NT2/D1 (cell line): ENCODE results near the gene SETD7.

Experiments used
- DNase-seq: peaks from one replicate; pipeline ENCODE4 v3.0.0-alpha.2; 2011; ENCODE audit warnings: low read depth, low spot score
- H3K27me3 ChIP-seq: 2 replicates; pipeline ENCODE4 v1.6.0; 2011; ENCODE audit warnings: mild to moderate bottlenecking; ENCODE audit not compliant: insufficient read length, insufficient read depth
- H3K36me3 ChIP-seq: 2 replicates; pipeline ENCODE4 v1.6.1; 2011; ENCODE audit warnings: mild to moderate bottlenecking, low read length, mixed read lengths; ENCODE audit not compliant: insufficient read depth, insufficient read length
- H3K4me1 ChIP-seq: 2 replicates; pipeline ENCODE4 v1.5.1; 2011; ENCODE audit not compliant: insufficient read depth, insufficient read length
- H3K4me3 ChIP-seq: 2 replicates; pipeline ENCODE4 v1.5.1; 2011; ENCODE audit warnings: low read depth; ENCODE audit not compliant: insufficient read length
- H3K9ac ChIP-seq: 2 replicates; pipeline ENCODE4 v1.6.0; 2011; ENCODE audit warnings: low read depth; ENCODE audit not compliant: insufficient read length
- H3K9me3 ChIP-seq: 2 replicates; pipeline ENCODE4 v1.5.1; 2011; ENCODE audit warnings: mild to moderate bottlenecking, low read length; ENCODE audit not compliant: insufficient read depth
- SUZ12 ChIP-seq: IDR thresholded peaks from 2 replicates; pipeline ENCODE4 v1.6.1; 2011; ENCODE audit not compliant: insufficient read length, insufficient read depth; ENCODE audit errors: extremely low read depth
- YY1 ChIP-seq: IDR thresholded peaks from 2 replicates; pipeline ENCODE4 v1.6.1; 2011; ENCODE audit not compliant: insufficient read length, insufficient read depth
- ZNF274 ChIP-seq: IDR thresholded peaks from 2 replicates; pipeline ENCODE4 v1.6.1; 2011; ENCODE audit warnings: mild to moderate bottlenecking, low read depth, low read length

SETD7 gene

DNA sequence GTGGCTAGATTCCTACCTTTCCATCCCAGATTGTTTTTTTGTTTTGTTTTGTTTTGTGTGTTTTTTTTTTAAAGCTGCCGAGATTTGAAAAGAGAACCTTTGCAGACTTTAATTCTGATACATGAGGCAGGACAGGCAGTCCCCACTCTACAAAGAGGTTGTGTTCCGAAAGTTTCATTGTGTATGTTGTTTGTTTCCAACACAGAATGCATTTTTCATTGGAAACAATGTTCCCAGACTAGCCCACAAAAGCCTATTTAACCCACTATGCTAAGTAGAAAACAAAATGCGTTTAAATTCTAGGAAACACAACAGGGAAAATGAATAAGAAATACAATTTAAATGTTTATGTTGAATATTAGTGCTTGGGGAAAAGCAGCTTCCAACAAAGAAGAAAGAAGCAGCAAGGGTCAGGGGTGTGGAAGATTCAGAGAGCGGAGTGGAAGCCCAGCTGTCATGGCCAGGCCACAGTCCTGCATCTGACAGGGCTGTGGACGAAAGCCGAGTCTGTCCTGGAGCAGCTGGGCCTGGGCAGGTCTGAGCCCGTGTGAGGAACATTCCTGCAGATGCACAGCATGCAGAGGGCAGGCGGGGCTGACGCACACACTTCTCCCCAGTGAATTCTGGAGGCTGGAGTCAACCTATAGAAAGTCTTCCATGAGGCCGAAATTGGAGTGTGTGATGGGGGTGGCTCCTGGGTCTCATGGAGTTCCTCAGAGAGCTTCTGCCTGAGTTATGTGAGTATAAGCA is 12.4 kb upstream of the SETD7 start:
- no peaks in the 10 kb centered on the region for H3K36me3 ChIP-seq
- no peak overlapping the region for H3K9ac ChIP-seq
- no peaks in the 10 kb centered on the region for H3K9me3 ChIP-seq
- DNase-seq: no peak
- no peaks in the 10 kb centered on the region for H3K4me1 ChIP-seq
- no peak overlapping the region for H3K4me3 ChIP-seq
- no peak for TF ChIP-seq SUZ12
- TF ChIP-seq ZNF274: no peak
- TF ChIP-seq YY1: no peak
- H3K27me3 ChIP-seq: no peaks in the 10 kb centered on the region

DNA sequence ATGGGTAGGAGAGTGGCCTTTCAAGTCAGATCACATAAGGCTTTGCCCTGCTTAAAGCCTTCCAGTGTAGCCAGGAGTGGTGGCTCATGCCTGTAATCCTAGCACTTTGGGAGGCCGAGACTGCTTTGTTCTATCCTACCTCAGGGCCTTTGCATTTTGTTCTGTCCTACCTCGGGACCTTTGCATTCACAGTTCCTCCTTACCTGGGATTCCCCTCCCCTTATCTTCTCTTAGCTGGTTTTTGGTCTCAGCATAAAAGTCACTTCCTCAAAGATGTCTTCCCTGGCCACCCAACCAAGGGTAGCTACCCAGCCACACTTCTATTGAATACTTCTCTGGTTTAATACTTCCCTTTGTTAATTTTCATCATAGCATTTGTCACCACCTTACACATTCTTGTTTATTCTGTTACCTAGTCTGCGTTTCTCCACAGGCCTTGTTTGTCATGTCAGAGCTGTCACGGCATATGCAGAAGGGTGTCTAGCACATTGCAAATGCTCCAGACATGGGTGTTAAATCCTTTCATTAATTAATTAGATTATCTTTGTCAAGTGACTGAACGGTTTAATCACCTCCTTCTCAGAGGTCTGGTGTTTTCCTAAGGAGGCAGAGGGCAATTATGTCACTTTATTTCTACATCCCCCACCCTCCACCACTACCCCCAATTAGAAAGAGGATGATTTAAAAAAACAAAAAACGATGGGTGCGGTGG is 11.3 kb upstream of the SETD7 start:
- H3K36me3 ChIP-seq: no peaks in the 10 kb centered on the region
- no peak for DNase-seq
- H3K27me3 ChIP-seq: no peaks in the 10 kb centered on the region
- H3K9ac ChIP-seq: no peak overlapping the region
- H3K4me1 ChIP-seq: no peaks in the 10 kb centered on the region
- TF ChIP-seq SUZ12: no peak
- no peak for TF ChIP-seq ZNF274
- TF ChIP-seq YY1: no peak
- no peak overlapping the region for H3K4me3 ChIP-seq
- H3K9me3 ChIP-seq: no peaks in the 10 kb centered on the region

DNA sequence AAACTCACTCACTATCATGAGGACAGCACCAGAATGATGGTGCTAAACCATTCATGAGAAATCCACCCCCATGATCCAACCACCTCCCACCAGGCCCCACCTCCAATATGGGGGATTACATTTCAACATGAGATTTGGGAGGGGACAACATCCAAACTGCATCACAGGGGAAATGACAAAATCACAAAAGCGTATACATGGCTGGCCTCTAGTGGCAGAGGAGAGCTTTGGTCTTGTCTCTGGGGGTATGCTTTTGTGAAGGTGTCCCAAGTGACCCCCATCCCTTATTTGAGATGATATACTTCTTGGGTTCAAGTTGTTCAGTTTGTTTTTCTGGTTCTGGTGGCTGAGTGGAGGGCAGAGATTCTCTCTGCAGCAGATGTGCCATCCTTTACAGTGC is 8.5 kb upstream of the SETD7 start:
- DNase-seq: no peak
- Histone ChIP-seq H3K36me3 (no peaks in the 10 kb centered on the region), H3K4me1 (no peaks in the 10 kb centered on the region), H3K9ac (no peak overlapping the region), H3K27me3 (peaks cover 3% of the 10 kb centered on the region), H3K4me3 (no peak overlapping the region), H3K9me3 (no peaks in the 10 kb centered on the region)
- TF ChIP-seq SUZ12: no peak
- no peak for TF ChIP-seq YY1
- TF ChIP-seq ZNF274: no peak

DNA sequence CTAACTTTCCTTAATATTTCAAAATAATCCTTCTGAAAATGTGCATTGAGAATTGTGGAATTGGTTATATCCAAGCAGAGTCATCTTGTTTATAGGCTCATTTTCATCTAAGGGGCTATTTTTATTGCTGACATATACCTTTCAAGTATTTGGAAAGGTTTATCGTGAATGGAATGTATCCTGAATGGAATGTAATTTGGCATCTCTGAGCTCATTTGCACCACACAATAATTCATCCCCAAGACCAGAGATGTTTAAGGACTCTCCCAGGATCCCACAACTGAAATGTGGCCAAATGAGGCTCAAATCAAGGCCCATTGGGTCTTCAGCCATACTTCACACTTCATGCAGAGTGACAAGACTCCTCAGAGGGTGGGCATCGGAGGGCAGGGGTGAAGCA is 7.5 kb upstream of the SETD7 start:
- no peak for TF ChIP-seq SUZ12
- no peak for TF ChIP-seq YY1

DNA sequence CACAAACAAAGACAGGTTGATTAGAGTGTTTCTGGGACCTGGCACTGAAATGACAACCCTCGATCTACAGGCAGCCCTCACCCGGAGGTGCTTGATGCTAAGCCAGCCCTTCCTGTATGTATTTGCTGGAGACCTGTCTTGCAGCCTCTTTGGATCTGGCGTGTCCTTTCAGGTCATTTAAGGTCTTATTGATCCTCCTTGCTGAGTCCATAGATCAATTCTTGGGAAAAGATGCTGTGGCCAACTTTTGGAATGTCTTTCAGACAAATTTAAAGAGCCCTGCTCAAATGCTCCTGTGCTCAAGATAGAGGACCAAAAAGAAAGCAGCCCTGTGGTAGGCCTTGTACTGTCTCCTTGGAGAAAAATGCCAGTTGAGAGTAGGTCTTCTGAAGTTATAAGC is 6.8 kb upstream of the SETD7 start:
- no peak for DNase-seq
- Histone ChIP-seq H3K9ac (no peak overlapping the region), H3K4me3 (no peak overlapping the region), H3K36me3 (no peaks in the 10 kb centered on the region), H3K4me1 (peaks cover 2% of the 10 kb centered on the region), H3K9me3 (no peaks in the 10 kb centered on the region), H3K27me3 (peaks cover 19% of the 10 kb centered on the region)
- TF ChIP-seq SUZ12 (no peak), ZNF274 (no peak)

More for the DNA sequence above, 7.5 kb upstream of the SETD7 start:
- Histone ChIP-seq H3K9ac (no peak overlapping the region), H3K4me3 (no peak overlapping the region), H3K4me1 (no peaks in the 10 kb centered on the region), H3K36me3 (no peaks in the 10 kb centered on the region), H3K9me3 (no peaks in the 10 kb centered on the region), H3K27me3 (peaks cover 12% of the 10 kb centered on the region)
- no peak for DNase-seq

DNA sequence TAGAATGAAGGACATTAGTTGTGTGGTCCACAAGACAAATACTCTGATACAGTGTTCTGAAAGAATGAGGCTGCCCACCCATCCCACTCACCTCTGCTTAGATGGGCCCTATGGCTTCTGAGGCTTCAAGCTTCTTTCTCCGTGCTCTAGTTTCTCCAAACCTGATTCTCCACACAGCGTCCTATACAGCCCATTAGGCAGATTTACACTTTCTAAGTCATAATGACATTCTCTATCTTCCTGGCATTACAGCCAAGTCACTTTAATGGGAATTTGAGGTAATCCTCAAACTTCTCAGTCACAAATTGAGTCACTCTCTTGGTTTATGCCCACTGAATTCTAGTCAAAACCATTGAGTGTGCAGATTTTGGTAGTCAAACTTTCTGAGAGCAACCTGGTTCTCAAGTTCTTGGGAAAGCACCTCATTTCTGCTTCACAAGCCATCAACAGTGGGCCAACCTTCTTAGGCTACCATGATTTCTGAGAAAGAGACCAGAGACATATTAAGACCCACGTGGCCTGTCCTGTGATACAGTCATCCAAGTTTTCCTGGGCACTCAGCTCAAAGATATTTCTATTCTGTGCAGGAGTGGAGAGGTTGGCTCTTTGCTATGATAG is 6.2 kb upstream of the SETD7 start:
- Histone ChIP-seq H3K9ac (no peak overlapping the region), H3K4me3 (no peak overlapping the region), H3K27me3 (peaks cover 26% of the 10 kb centered on the region), H3K4me1 (peaks cover 2% of the 10 kb centered on the region), H3K9me3 (no peaks in the 10 kb centered on the region), H3K36me3 (no peaks in the 10 kb centered on the region)
- TF ChIP-seq YY1 (no peak), ZNF274 (no peak), SUZ12 (no peak)
- no peak for DNase-seq

DNA sequence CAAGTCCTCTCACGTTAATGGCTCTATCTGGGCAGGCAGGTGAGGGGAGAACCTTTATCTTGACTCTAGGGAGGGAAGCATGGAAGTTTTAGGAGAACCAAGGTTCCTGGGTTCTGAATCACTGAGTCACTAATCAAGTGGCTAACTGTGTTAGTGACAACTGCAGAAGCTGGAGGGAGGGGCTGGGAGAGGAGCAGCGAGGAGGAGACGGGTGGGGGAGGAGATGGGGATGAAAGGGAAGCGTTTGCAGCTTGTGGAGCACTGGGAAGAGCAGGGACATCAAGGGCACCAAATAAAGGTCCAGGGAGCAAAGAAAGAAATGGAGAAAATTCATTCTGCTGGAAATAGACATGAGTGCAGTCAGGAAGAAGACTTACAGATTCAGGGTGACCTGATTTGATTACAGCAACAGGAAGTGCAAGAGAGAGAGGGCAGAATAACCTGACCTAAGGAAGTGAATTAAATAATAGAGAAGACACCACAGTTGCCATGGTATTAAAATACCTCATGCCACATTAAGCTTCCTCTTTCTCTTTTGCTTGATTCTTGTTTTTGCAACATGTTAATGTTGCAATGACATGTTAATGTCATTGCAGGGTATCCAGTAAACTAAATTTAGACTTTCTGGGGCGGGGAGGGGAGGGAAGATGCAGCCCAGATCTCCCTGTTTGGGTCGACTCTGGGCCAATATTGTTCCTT is 4.5 kb upstream of the SETD7 start:
- Histone ChIP-seq H3K9me3 (no peaks in the 10 kb centered on the region), H3K4me1 (peaks cover 2% of the 10 kb centered on the region), H3K36me3 (no peaks in the 10 kb centered on the region), H3K4me3 (no peak overlapping the region), H3K27me3 (peaks cover 36% of the 10 kb centered on the region), H3K9ac (no peak overlapping the region)
- no peak for DNase-seq
- no peak for TF ChIP-seq SUZ12
- TF ChIP-seq YY1: no peak
- no peak for TF ChIP-seq ZNF274
